Epithelial cell of umbilical artery (primary cell): ENCODE data around the gene KDM4F. TPM values are rescaled to one million over a fixed set of nuclear protein-coding genes. Genes with fewer than 3 reads are reported as not detected.

Source experiments
- total RNA-seq: library from RNA; depleted of rRNA; stranded (reverse); fragments of >200 nt; gene quantifications from 2 replicates; pipeline ENCODE4 v1.2.3, GENCODE V29; 2014

The KDM4F gene
- total RNA-seq = not detected in 2 replicates

GRCh38 chr11:95049122-95049521 is at the start of gene KDM4F:
TSS of gene KDM4F (plus strand) at chr11:95049422.

GRCh38 chr11:95024958-95025357 is 24.3 kb upstream of the KDM4F start, which contains the start of gene KDM4E:
TSS of gene KDM4E (plus strand) at chr11:95025258. CDS start at chr11:95025558, 300 bp downstream.

GRCh38 chr11:95066716-95067038 is 17.5 kb downstream of the KDM4F start, which contains the start of gene SRSF8:
TSS of gene SRSF8 (plus strand) at chr11:95066919. CDS start at chr11:95067227, 308 bp downstream.

GRCh38 chr11:95089620-95090542 is 40.7 kb downstream of the KDM4F start, which contains the start of gene ENDOD1:
TSS of gene ENDOD1 (plus strand) at chr11:95089846. CDS start at chr11:95089928, 82 bp downstream.

Other genes starting within 250 kb of the KDM4F start
- gene CWC15, start 75.9 kb upstream of the KDM4F start, total RNA-seq = 55.6 and 60.7 TPM in 2 replicates
- 0.32 and 0.46 TPM in 2 replicates for gene KDM4D, start 75.7 kb upstream of the KDM4F start, total RNA-seq
- not detected in 2 replicates for gene KDM4E, start 24.2 kb upstream of the KDM4F start, total RNA-seq
- gene SRSF8, start 17.5 kb downstream of the KDM4F start, total RNA-seq = 12.0 and 16.0 TPM in 2 replicates
- 20.8 and 22.8 TPM in 2 replicates for gene ENDOD1, start 40.4 kb downstream of the KDM4F start, total RNA-seq
- 0.61 and 0.65 TPM in 2 replicates for gene SESN3, start 181.8 kb downstream of the KDM4F start, total RNA-seq